HepG2 (cell line): ENCODE data around the gene RPLP2. TPM values are rescaled to one million over a fixed set of nuclear protein-coding genes. Genes with fewer than 3 reads are reported as not detected.
A peak's percentile ranks its signal among the peaks of the same experiment; 100 is the strongest.

Source experiments
- ATF1 ChIP-seq: IDR thresholded peaks from 2 replicates; pipeline ENCODE4 v1.6.1; 2016; ENCODE audit warnings: mild to moderate bottlenecking, control low read depth
- HNF4A ChIP-seq: sonication (generic); formaldehyde crosslinking; IDR thresholded peaks from 2 replicates; pipeline ENCODE4 v1.4.0; 2020; ENCODE audit warnings: missing genetic modification reagents
- IRF1 ChIP-seq: sonication (generic); formaldehyde crosslinking; IDR thresholded peaks from 2 replicates; pipeline ENCODE4 v1.4.0; 2020; ENCODE audit warnings: low read depth, mild to moderate bottlenecking, missing genetic modification reagents
- MTA1 ChIP-seq: sonication (generic); formaldehyde crosslinking; IDR thresholded peaks from 2 replicates; pipeline ENCODE4 v1.4.0; 2020; ENCODE audit warnings: missing genetic modification reagents, mild to moderate bottlenecking, borderline replicate concordance
- NCOA1 ChIP-seq: sonication (generic); formaldehyde crosslinking; IDR thresholded peaks from 2 replicates; pipeline ENCODE4 v1.9.0; 2021; ENCODE audit warnings: missing genetic modification reagents
- REXO4 ChIP-seq: sonication (generic); formaldehyde crosslinking; IDR thresholded peaks from 2 replicates; pipeline ENCODE4 v1.8.0; 2022; ENCODE audit warnings: missing genetic modification reagents, mild to moderate bottlenecking, borderline replicate concordance
- ZNF180 ChIP-seq: sonication (generic); formaldehyde crosslinking; IDR thresholded peaks from 2 replicates; pipeline ENCODE4 v1.4.0; 2020; ENCODE audit warnings: low read depth, missing genetic modification reagents, borderline replicate concordance
- ZNF207 ChIP-seq: fragments of 450-650 bp; IDR thresholded peaks from 2 replicates; pipeline ENCODE4 v1.6.1; 2016; ENCODE audit warnings: antibody characterized with exemption, borderline replicate concordance
- ZNF3 ChIP-seq: IDR thresholded peaks from 2 replicates; pipeline ENCODE4 v1.7.0; 2017; ENCODE audit warnings: inconsistent platforms
- ZNF432 ChIP-seq: sonication (generic); formaldehyde crosslinking; IDR thresholded peaks from 2 replicates; pipeline ENCODE4 v1.5.0; 2020; ENCODE audit warnings: missing genetic modification reagents, mild to moderate bottlenecking, borderline replicate concordance
- ZNF543 ChIP-seq: sonication (generic); formaldehyde crosslinking; IDR thresholded peaks from 2 replicates; pipeline ENCODE4 v1.4.0; 2020; ENCODE audit warnings: mild to moderate bottlenecking, missing genetic modification reagents
- ZNF589 ChIP-seq: sonication (generic); formaldehyde crosslinking; conservative IDR thresholded peaks from 2 replicates; pipeline ENCODE4 v1.8.0; 2022; ENCODE audit warnings: mild to moderate bottlenecking, moderate library complexity, missing genetic modification reagents
- ZNF614 ChIP-seq: IDR thresholded peaks from 2 replicates; pipeline ENCODE4 v1.6.1; 2018; ENCODE audit warnings: missing biosample characterization, missing genetic modification reagents, inconsistent platforms, borderline replicate concordance
- polyA plus RNA-seq, 8 experiments: library from polyadenylated mRNA; depleted of rRNA in 3 of 8; stranded (reverse) in 7 of 8; unstranded in 1 of 8; fragments of >200 nt; fragmentation: Illumina TruSeq in 4 of 8; extraction: Trizol in 4 of 8; gene quantifications; 2 replicates each; pipeline versions ENCODE4 v1.2.1 to v1.2.3, GENCODE V29; 2011 to 2016; ENCODE audit warnings: low read depth in 4 of 8, missing spikeins in 1 of 8, mixed read lengths in 1 of 8; ENCODE audit not compliant: insufficient read depth in 1 of 8
- total RNA-seq, 5 experiments: library from RNA; depleted of rRNA; stranded (reverse); fragments of >200 nt; fragmentation: Illumina TruSeq; extraction: Trizol; gene quantifications; 2 replicates each; pipeline ENCODE4 v1.2.3, GENCODE V29; 2016; ENCODE audit warnings: low read depth in 1 of 5
- TF ChIP-seq, protein P1 (sequence below): sonication (generic); formaldehyde crosslinking; IDR thresholded peaks from 2 replicates; pipeline ENCODE4; 2020; ENCODE audit warnings: missing genetic modification reagents, mild to moderate bottlenecking, borderline replicate concordance
- TF ChIP-seq, protein P2 (sequence below): sonication (generic); formaldehyde crosslinking; IDR thresholded peaks from 2 replicates; pipeline ENCODE4 v1.4.0; 2020; ENCODE audit warnings: missing genetic modification reagents; ENCODE audit errors: not compliant biosample characterization
- TF ChIP-seq, protein P3 (sequence below): sonication (generic); formaldehyde crosslinking; conservative IDR thresholded peaks from 2 replicates; pipeline ENCODE4 v1.4.0; 2020; ENCODE audit warnings: mild to moderate bottlenecking, missing genetic modification reagents, moderate library complexity

RPLP2 gene
- total and polyA plus RNA-seq, 2 of the 13 experiments (the other 11 are each of a cell fraction or from before 2014, with no cell fraction given): 978 to 2,106 TPM

DNA sequence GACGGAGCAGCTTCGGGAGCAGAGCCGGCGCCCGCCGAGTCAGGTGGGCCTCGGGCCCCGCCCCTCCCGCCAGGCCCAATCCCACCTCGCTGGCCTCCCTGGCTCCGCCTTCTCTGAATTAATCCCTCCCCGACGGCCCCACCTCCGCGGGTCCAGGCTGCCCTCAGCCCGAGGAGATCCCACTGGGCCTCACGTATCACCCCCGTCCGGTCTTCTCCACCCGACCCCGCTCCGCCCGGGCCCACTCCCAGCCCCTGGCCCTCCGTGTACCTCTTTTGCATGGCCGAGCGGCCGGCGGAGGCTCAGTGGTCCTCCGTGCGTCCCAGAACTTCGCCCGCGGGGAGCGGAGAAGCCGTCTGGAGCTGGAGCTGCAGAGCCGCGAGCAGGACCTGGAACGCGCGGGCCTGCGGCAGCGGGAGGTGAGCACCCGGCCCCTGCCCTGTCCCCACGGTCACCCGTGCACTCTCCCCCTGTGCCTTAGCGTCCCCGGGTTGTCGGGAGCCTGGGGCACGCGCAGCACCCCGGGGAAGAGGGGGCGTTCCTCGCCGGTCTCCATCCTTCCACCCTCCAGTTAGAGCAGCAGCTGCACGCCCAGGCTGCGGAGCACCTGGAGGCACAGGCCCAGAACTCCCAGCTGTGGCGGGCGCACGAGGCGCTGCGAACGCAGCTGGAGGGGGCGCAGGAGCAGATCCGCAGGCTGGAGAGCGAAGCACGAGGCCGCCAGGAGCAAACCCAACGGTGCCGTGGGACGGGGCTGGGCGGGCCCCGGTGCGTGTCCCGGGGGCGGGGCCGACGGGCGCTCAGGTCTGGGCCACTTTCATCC is 20.7 kb downstream of the RPLP2 start (continued):
- TF ChIP-seq, protein P1, sequence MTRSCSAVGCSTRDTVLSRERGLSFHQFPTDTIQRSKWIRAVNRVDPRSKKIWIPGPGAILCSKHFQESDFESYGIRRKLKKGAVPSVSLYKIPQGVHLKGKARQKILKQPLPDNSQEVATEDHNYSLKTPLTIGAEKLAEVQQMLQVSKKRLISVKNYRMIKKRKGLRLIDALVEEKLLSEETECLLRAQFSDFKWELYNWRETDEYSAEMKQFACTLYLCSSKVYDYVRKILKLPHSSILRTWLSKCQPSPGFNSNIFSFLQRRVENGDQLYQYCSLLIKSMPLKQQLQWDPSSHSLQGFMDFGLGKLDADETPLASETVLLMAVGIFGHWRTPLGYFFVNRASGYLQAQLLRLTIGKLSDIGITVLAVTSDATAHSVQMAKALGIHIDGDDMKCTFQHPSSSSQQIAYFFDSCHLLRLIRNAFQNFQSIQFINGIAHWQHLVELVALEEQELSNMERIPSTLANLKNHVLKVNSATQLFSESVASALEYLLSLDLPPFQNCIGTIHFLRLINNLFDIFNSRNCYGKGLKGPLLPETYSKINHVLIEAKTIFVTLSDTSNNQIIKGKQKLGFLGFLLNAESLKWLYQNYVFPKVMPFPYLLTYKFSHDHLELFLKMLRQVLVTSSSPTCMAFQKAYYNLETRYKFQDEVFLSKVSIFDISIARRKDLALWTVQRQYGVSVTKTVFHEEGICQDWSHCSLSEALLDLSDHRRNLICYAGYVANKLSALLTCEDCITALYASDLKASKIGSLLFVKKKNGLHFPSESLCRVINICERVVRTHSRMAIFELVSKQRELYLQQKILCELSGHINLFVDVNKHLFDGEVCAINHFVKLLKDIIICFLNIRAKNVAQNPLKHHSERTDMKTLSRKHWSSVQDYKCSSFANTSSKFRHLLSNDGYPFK (CRISPR knock-in tag): no peak
- TF ChIP-seq ATF1 (CRISPR knock-in tag) (no peak), ZNF3 (CRISPR knock-in tag) (no peak), ZNF543 (CRISPR knock-in tag) (no peak), ZNF614 (CRISPR knock-in tag) (0 out of 2 replicates have a peak, but pooled peaks have one; percentile 35), IRF1 (CRISPR knock-in tag) (no peak), REXO4 (CRISPR knock-in tag) (no peak), HNF4A (CRISPR knock-in tag) (no peak), MTA1 (CRISPR knock-in tag) (no peak), ZNF207 (no peak), ZNF432 (CRISPR knock-in tag) (no peak), ZNF180 (CRISPR knock-in tag) (no peak), NCOA1 (CRISPR knock-in tag) (0 out of 2 replicates have a peak, but pooled peaks have one; percentile 22), ZNF589 (CRISPR knock-in tag) (no peak)
- TF ChIP-seq, protein P2, sequence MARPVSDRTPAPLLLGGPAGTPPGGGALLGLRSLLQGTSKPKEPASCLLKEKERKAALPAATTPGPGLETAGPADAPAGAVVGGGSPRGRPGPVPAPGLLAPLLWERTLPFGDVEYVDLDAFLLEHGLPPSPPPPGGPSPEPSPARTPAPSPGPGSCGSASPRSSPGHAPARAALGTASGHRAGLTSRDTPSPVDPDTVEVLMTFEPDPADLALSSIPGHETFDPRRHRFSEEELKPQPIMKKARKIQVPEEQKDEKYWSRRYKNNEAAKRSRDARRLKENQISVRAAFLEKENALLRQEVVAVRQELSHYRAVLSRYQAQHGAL (CRISPR knock-in tag): no peak
- TF ChIP-seq, protein P3, sequence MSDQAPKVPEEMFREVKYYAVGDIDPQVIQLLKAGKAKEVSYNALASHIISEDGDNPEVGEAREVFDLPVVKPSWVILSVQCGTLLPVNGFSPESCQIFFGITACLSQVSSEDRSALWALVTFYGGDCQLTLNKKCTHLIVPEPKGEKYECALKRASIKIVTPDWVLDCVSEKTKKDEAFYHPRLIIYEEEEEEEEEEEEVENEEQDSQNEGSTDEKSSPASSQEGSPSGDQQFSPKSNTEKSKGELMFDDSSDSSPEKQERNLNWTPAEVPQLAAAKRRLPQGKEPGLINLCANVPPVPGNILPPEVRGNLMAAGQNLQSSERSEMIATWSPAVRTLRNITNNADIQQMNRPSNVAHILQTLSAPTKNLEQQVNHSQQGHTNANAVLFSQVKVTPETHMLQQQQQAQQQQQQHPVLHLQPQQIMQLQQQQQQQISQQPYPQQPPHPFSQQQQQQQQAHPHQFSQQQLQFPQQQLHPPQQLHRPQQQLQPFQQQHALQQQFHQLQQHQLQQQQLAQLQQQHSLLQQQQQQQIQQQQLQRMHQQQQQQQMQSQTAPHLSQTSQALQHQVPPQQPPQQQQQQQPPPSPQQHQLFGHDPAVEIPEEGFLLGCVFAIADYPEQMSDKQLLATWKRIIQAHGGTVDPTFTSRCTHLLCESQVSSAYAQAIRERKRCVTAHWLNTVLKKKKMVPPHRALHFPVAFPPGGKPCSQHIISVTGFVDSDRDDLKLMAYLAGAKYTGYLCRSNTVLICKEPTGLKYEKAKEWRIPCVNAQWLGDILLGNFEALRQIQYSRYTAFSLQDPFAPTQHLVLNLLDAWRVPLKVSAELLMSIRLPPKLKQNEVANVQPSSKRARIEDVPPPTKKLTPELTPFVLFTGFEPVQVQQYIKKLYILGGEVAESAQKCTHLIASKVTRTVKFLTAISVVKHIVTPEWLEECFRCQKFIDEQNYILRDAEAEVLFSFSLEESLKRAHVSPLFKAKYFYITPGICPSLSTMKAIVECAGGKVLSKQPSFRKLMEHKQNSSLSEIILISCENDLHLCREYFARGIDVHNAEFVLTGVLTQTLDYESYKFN (CRISPR knock-in tag): no peak
